Measurements from ENCODE around the gene ADGRL1. TPM values are rescaled to one million over a fixed set of nuclear protein-coding genes. Genes with fewer than 3 reads are reported as not detected.
"Not testable (repeated sequence)": the region's sequence is repeated elsewhere in the genome, so short reads cannot be mapped to it uniquely, and the experiment has no call there.

Gene ADGRL1
- polyA plus RNA-seq, 1 donor (not counting 4 experiments of a cell fraction or from before 2014, with no cell fraction given) = 3.2 TPM

DNA sequence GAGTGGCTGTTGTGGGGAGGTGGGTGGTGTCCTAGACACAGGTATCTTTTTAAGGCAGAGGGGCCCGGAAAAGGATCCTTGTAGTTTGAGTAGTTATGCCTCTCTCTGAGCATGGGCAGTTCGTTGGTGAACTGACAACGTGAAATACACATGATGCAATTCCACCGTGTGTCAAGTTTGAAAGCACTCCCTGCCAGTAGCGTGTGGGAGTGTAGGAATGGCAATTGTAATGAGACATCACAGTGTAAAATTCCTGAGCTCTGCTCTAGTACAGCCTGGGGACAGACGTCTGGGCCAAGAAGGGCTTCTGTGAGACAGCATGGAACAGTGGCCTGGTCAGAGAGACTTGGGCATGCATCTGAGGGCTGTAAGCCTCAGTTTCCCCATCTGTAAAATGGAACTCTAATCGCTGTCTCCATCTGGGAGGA is 59.2 kb downstream of the ADGRL1 start:
- Histone ChIP-seq H3K36me3 (ENCODE audit: control insufficient read depth in 2 of 2, extremely low read depth in 1 of 2, insufficient read depth in 2 of 2, low read length in 2 of 2) (no peaks in the 10 kb centered on the region), H3K4me1 (ENCODE audit: control insufficient read depth, extremely low read depth, insufficient read depth, low read length) (peaks cover 3% of the 10 kb centered on the region), H3K4me2 (ENCODE audit: control insufficient read depth, extremely low read depth, insufficient read depth, low read depth, low read length) (no peak overlapping the region), H3K79me2 (ENCODE audit: control insufficient read depth, insufficient read depth, low read length) (no peaks in the 10 kb centered on the region), H3K9me3 (ENCODE audit: control insufficient read depth, low read depth, low read length) (no peaks in the 10 kb centered on the region), H2AFZ (ENCODE audit: control insufficient read depth, low read length) (no peak overlapping the region), H3K27ac (ENCODE audit: control insufficient read depth, insufficient read depth, low read length) (no peak overlapping the region), H3K9ac (ENCODE audit: control insufficient read depth, extremely low read depth, insufficient read depth, low read length) (no peak overlapping the region), H3K27me3 (ENCODE audit: control insufficient read depth, extremely low read depth, insufficient read depth, low read length) (no peaks in the 10 kb centered on the region), H4K20me1 (ENCODE audit: control insufficient read depth, extremely low read depth, insufficient read depth, low read length) (no peaks in the 10 kb centered on the region), H3K4me3 (ENCODE audit: control insufficient read depth in 2 of 3, extremely low read depth in 1 of 3, insufficient read depth in 2 of 3, low read depth in 1 of 3, low read length in 3 of 3) (no peak overlapping the region), H3K9me1 (ENCODE audit: control insufficient read depth, extremely low read depth, insufficient read depth, low read length) (no peaks in the 10 kb centered on the region)
- no peak for DNase-seq (ENCODE audit: low read depth, low spot score)
- TF ChIP-seq EZH2 (IDR thresholded peaks at IDR 0.05; ENCODE audit: low read length) (no peak), CTCF (optimal IDR thresholded peaks at IDR 0.05 in 1 of 3, IDR thresholded peaks at IDR 0.05 in 1 of 3, conservative IDR thresholded peaks at IDR 0.05 in 1 of 3; ENCODE audit: extremely low read depth in 1 of 3, insufficient read depth in 2 of 3, low read length in 3 of 3) (no peak)
- dilution Hi-C loops (cut with MboI; ENCODE audit: extremely low pct_ligation_motif_present, low sequenced_read_pairs) = no loop called here
- FAIRE-seq = no peak

GRCh38 chr19:14146169-14146568 is 59.8 kb downstream of the ADGRL1 start:
- dilution Hi-C loops (cut with MboI; ENCODE audit: extremely low pct_ligation_motif_present, low sequenced_read_pairs); H3K79me2 ChIP-seq (ENCODE audit: control insufficient read depth, insufficient read depth, low read length); H3K9ac ChIP-seq (ENCODE audit: control insufficient read depth, extremely low read depth, insufficient read depth, low read length); H3K9me1 ChIP-seq (ENCODE audit: control insufficient read depth, extremely low read depth, insufficient read depth, low read length); H3K4me3 ChIP-seq (ENCODE audit: control insufficient read depth in 2 of 3, extremely low read depth in 1 of 3, insufficient read depth in 2 of 3, low read depth in 1 of 3, low read length in 3 of 3); H3K4me2 ChIP-seq (ENCODE audit: control insufficient read depth, extremely low read depth, insufficient read depth, low read depth, low read length); H4K20me1 ChIP-seq (ENCODE audit: control insufficient read depth, extremely low read depth, insufficient read depth, low read length); H2AFZ ChIP-seq (ENCODE audit: control insufficient read depth, low read length); H3K27me3 ChIP-seq (ENCODE audit: control insufficient read depth, extremely low read depth, insufficient read depth, low read length); FAIRE-seq; H3K9me3 ChIP-seq (ENCODE audit: control insufficient read depth, low read depth, low read length); H3K36me3 ChIP-seq (ENCODE audit: control insufficient read depth in 2 of 2, extremely low read depth in 1 of 2, insufficient read depth in 2 of 2, low read length in 2 of 2); H3K4me1 ChIP-seq (ENCODE audit: control insufficient read depth, extremely low read depth, insufficient read depth, low read length); H3K27ac ChIP-seq (ENCODE audit: control insufficient read depth, insufficient read depth, low read length); DNase-seq (ENCODE audit: low read depth, low spot score): not testable (repeated sequence)

DNA sequence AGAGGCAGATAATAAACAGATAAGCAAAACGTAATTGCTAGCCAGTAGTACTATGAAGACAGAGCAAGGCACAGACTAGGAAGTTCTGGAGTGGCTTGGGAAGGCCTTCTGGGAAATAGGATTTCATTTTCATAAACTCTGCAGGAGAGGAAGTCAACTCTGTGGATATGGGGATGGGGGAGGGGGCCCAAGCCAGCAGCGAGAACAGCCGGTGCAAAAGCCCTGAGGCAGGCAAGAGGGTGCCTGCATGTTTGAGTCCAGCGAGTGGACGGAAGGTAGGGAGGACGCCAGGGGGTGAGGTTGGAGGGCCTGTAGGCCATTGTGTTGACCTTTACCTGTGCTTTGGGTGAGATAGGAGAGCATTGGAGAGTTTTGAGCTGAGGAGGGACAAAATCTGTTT is 60.6 kb downstream of the ADGRL1 start:
- no peak for TF ChIP-seq EZH2 (IDR thresholded peaks at IDR 0.05; ENCODE audit: low read length)
- no peak for TF ChIP-seq CTCF (optimal IDR thresholded peaks at IDR 0.05 in 1 of 3, IDR thresholded peaks at IDR 0.05 in 1 of 3, conservative IDR thresholded peaks at IDR 0.05 in 1 of 3; ENCODE audit: extremely low read depth in 1 of 3, insufficient read depth in 2 of 3, low read length in 3 of 3)
- dilution Hi-C loops (cut with MboI; ENCODE audit: extremely low pct_ligation_motif_present, low sequenced_read_pairs) = no loop called here
- H3K27me3 ChIP-seq (ENCODE audit: control insufficient read depth, extremely low read depth, insufficient read depth, low read length) = no peaks in the 10 kb centered on the region
- H4K20me1 ChIP-seq (ENCODE audit: control insufficient read depth, extremely low read depth, insufficient read depth, low read length) = no peaks in the 10 kb centered on the region
- H3K4me3 ChIP-seq (ENCODE audit: control insufficient read depth in 2 of 3, extremely low read depth in 1 of 3, insufficient read depth in 2 of 3, low read depth in 1 of 3, low read length in 3 of 3) = no peak overlapping the region
- H2AFZ ChIP-seq (ENCODE audit: control insufficient read depth, low read length) = no peak overlapping the region
- no peaks in the 10 kb centered on the region for H3K9me3 ChIP-seq (ENCODE audit: control insufficient read depth, low read depth, low read length)
- FAIRE-seq (no peak), DNase-seq (ENCODE audit: low read depth, low spot score) (no peak)
- H3K9me1 ChIP-seq (ENCODE audit: control insufficient read depth, extremely low read depth, insufficient read depth, low read length) = no peaks in the 10 kb centered on the region
- H3K79me2 ChIP-seq (ENCODE audit: control insufficient read depth, insufficient read depth, low read length) = no peaks in the 10 kb centered on the region
- no peak overlapping the region for H3K27ac ChIP-seq (ENCODE audit: control insufficient read depth, insufficient read depth, low read length)
- no peak overlapping the region for H3K4me2 ChIP-seq (ENCODE audit: control insufficient read depth, extremely low read depth, insufficient read depth, low read depth, low read length)
- H3K9ac ChIP-seq (ENCODE audit: control insufficient read depth, extremely low read depth, insufficient read depth, low read length) = no peak overlapping the region
- no peaks in the 10 kb centered on the region for H3K36me3 ChIP-seq (ENCODE audit: control insufficient read depth in 2 of 2, extremely low read depth in 1 of 2, insufficient read depth in 2 of 2, low read length in 2 of 2)
- H3K4me1 ChIP-seq (ENCODE audit: control insufficient read depth, extremely low read depth, insufficient read depth, low read length) = peaks cover 3% of the 10 kb centered on the region
